Activated naive CD8-positive, alpha-beta T cell treated with anti-CD3 and anti-CD28 coated beads for 36 hours (primary cell): Measurements from ENCODE around the gene KIF13A. TPM values are rescaled to one million over a fixed set of nuclear protein-coding genes. Genes with fewer than 3 reads are reported as not detected.
A peak's percentile ranks its signal among the peaks of the same experiment; 100 is the strongest.
"Not testable (repeated sequence)": the region's sequence is repeated elsewhere in the genome, so short reads cannot be mapped to it uniquely, and the experiment has no call there.

Experiments used
- DNase-seq: peaks from one replicate; pipeline ENCODE4 v3.0.0; 2021
- H3K27ac Mint-ChIP-seq: one replicate; pipeline ENCODE4 v1.8.0; 2022; ENCODE audit warnings: mild to moderate bottlenecking, moderate library complexity, mixed read lengths
- H3K27me3 Mint-ChIP-seq: one replicate; pipeline ENCODE4 v1.8.0; 2022; ENCODE audit warnings: mild to moderate bottlenecking, mixed read lengths
- H3K36me3 Mint-ChIP-seq: one replicate; pipeline ENCODE4 v1.8.0; 2021; ENCODE audit warnings: mild to moderate bottlenecking, mixed read lengths
- H3K4me1 Mint-ChIP-seq: one replicate; pipeline ENCODE4 v1.8.0; 2021; ENCODE audit warnings: mixed read lengths
- H3K4me3 Mint-ChIP-seq: one replicate; pipeline ENCODE4 v1.8.0; 2022; ENCODE audit warnings: mild to moderate bottlenecking, moderate library complexity, mixed read lengths
- H3K9me3 Mint-ChIP-seq: one replicate; pipeline ENCODE4 v1.8.0; 2022; ENCODE audit warnings: mixed read lengths
- total RNA-seq, 2 experiments: library from RNA; stranded (reverse); gene quantifications; one replicate each; pipeline ENCODE4 v1.2.3, GENCODE V29; 2021

Gene KIF13A
- total RNA-seq, 2 experiments from 2014 or later, result not detected

GRCh38 chr6:17935188-17936149 lies 52.0 kb downstream of the KIF13A start:
- Mint-ChIP-seq H3K27me3 (peaks cover 19% of the 10 kb centered on the region), H3K27ac (no peak overlapping the region)

GRCh38 chr6:17933716-17934115 lies 53.7 kb downstream of the KIF13A start:
- Mint-ChIP-seq H3K4me3 (no peak overlapping the region), H3K9me3 (no peaks in the 10 kb centered on the region), H3K27me3 (peaks cover 15% of the 10 kb centered on the region), H3K36me3 (no peaks in the 10 kb centered on the region), H3K4me1 (no peaks in the 10 kb centered on the region), H3K27ac (no peak overlapping the region)
- DNase-seq, result no peak

More at GRCh38 chr6:17935188-17936149, 52.0 kb downstream of the KIF13A start:
- DNase-seq, result no peak
- H3K36me3 Mint-ChIP-seq, result no peaks in the 10 kb centered on the region
- peaks cover 2% of the 10 kb centered on the region for H3K9me3 Mint-ChIP-seq
- H3K4me1 Mint-ChIP-seq, result no peaks in the 10 kb centered on the region
- no peak overlapping the region for H3K4me3 Mint-ChIP-seq

- Mint-ChIP-seq H3K4me3 (no peak overlapping the region), H3K4me1 (no peaks in the 10 kb centered on the region), H3K27ac (no peak overlapping the region), H3K36me3 (no peaks in the 10 kb centered on the region), H3K27me3 (peaks cover 18% of the 10 kb centered on the region), H3K9me3 (no peaks in the 10 kb centered on the region)
- no peak for DNase-seq
These were observed 55.0 kb downstream of the KIF13A start for GRCh38 chr6:17932330-17932852.

- Mint-ChIP-seq H3K27me3 (peaks cover 21% of the 10 kb centered on the region), H3K36me3 (no peaks in the 10 kb centered on the region), H3K4me3 (no peak overlapping the region), H3K27ac (no peak overlapping the region), H3K4me1 (no peaks in the 10 kb centered on the region), H3K9me3 (no peaks in the 10 kb centered on the region)
- DNase-seq, result no peak
These were observed 56.2 kb downstream of the KIF13A start for GRCh38 chr6:17931227-17931626.

- H3K9me3 Mint-ChIP-seq, result no peaks in the 10 kb centered on the region
- H3K36me3 Mint-ChIP-seq, result no peaks in the 10 kb centered on the region
- peaks cover 20% of the 10 kb centered on the region for H3K27me3 Mint-ChIP-seq
- H3K27ac Mint-ChIP-seq, result no peak overlapping the region
- DNase-seq, result no peak
- H3K4me1 Mint-ChIP-seq, result no peaks in the 10 kb centered on the region
- H3K4me3 Mint-ChIP-seq, result no peak overlapping the region
These were observed 57.0 kb downstream of the KIF13A start for GRCh38 chr6:17930321-17930993.

GRCh38 chr6:17928514-17929430 lies 58.7 kb downstream of the KIF13A start:
- Mint-ChIP-seq H3K9me3 (no peaks in the 10 kb centered on the region), H3K4me3 (no peak overlapping the region), H3K27me3 (peaks cover 9% of the 10 kb centered on the region), H3K4me1 (no peaks in the 10 kb centered on the region), H3K27ac (no peak overlapping the region), H3K36me3 (no peaks in the 10 kb centered on the region)
- no peak for DNase-seq

DNA sequence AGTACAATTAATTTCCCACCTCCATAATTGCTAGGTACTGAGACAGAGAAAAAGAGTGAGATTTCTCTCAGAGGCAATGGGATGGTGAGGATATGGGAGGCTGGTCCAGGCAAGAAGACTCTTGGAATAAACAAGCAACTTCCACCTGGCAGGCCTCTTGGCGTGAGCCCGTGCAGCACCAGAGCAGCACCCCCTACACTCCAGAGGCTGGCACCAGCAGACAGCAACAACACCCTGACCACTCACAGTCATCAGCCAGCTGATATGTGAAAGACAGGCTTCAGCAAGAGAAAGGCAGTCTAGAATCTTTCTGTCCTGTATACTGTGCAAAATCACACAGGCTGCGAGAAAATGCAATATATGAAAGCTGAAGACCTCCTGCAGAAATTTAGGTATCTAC lies 59.7 kb downstream of the KIF13A start:
- no peak for DNase-seq
- Mint-ChIP-seq H3K27ac (no peak overlapping the region), H3K27me3 (peaks cover 13% of the 10 kb centered on the region), H3K9me3 (no peaks in the 10 kb centered on the region), H3K4me1 (no peaks in the 10 kb centered on the region), H3K36me3 (no peaks in the 10 kb centered on the region), H3K4me3 (no peak overlapping the region)

DNA sequence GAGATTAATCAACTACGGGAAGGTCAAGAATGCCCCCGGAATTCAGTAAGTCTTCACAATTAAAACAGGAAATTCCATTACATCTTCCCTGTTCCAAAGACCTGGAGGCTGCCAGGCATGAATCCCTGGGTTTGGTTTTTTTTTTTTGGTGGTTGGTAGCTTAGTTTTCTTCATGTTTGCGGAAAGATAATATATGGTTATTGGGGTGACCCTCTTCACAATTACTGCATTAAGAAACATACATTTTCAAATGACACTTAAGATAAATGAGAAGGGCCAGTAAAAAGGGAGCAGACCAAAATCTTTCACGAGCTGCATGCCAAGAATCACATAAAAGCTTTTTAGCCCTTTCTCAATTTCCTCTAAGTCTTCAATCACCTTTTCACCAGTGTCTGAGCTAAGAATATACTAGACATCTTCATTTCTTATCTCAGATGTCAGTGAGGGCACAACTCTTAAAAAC lies 64.0 kb downstream of the KIF13A start:
- Mint-ChIP-seq H3K27ac (no peak overlapping the region), H3K4me1 (no peaks in the 10 kb centered on the region), H3K4me3 (no peak overlapping the region), H3K9me3 (no peaks in the 10 kb centered on the region), H3K36me3 (no peaks in the 10 kb centered on the region), H3K27me3 (peaks cover 16% of the 10 kb centered on the region)
- DNase-seq, result no peak

GRCh38 chr6:17921454-17921853 lies 66.0 kb downstream of the KIF13A start:
- no peak for DNase-seq
- peaks cover 10% of the 10 kb centered on the region for H3K27me3 Mint-ChIP-seq
- no peak overlapping the region for H3K4me3 Mint-ChIP-seq
- no peaks in the 10 kb centered on the region for H3K9me3 Mint-ChIP-seq
- H3K36me3 Mint-ChIP-seq, result no peaks in the 10 kb centered on the region
- no peaks in the 10 kb centered on the region for H3K4me1 Mint-ChIP-seq
- no peak overlapping the region for H3K27ac Mint-ChIP-seq

DNA sequence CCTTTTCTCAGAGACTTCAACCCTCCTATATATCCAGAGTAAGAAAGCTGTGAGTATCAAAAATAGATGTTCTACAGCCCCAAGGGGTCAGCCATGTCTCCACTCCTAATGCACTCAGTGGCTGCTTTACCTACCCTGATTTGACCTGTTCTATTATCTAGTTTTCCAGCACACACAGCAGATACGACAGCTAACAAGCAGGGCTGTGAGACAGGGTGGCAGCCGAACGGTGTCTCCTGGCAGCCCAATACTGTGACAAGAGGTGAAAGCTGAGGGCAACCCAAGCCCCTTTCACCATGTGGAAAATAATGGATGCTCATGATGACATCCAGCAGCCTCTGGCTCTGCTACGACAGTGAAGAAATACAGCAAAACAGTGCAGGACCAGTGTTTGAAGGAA lies 67.9 kb downstream of the KIF13A start:
- DNase-seq, result no peak
- H3K4me3 Mint-ChIP-seq, result no peak overlapping the region
- no peaks in the 10 kb centered on the region for H3K36me3 Mint-ChIP-seq
- no peaks in the 10 kb centered on the region for H3K4me1 Mint-ChIP-seq
- no peak overlapping the region for H3K27ac Mint-ChIP-seq
- no peaks in the 10 kb centered on the region for H3K9me3 Mint-ChIP-seq
- peaks cover 7% of the 10 kb centered on the region for H3K27me3 Mint-ChIP-seq

DNA sequence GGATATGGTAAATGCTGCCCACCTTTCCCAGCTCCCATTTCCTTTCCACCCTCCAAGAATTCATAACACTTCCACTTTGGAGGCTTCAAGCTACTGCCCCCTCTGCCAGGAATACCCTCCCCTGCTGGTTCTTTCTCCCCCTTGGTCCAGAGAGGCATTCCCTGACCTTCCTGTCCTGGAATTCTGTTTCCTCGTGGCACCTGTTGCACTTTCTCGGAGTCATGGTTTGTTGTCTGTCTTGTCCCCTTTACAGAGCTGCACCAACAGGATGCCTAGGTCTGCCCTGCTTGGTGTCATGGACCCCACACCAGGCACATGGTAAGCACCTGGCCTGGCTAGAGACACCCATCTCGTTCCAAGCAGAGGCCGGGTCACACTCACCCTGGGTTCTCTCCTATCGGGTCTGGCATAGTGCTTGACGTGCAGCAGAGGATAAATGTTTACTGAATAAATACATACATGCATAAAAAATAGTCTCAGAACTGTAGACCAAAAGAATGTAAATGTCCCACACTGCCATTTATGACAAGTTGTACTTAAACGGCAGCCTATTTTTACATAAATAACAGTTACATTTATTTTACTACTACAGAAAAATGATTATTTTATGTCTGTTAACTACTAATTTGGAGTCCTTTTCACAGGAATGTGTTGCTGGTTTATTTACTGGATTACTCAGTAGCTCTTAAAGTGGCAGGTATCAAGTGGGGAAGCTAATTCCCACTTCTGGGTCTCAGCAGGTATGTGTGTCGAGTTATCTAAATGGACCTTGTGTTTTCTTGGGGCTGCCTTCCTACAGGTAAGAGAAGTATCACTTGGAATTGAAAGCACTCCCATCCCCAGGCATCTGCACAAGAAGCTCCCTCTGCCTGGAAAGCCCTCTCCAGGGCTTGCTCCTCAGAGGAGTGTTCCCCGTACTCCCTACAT lies 69.3 kb downstream of the KIF13A start:
- no peak for DNase-seq
- Mint-ChIP-seq H3K9me3 (no peaks in the 10 kb centered on the region), H3K36me3 (no peaks in the 10 kb centered on the region), H3K4me3 (peak overlapping the region; percentile 11), H3K27me3 (peaks cover 4% of the 10 kb centered on the region), H3K27ac (no peak overlapping the region), H3K4me1 (no peaks in the 10 kb centered on the region)

- Mint-ChIP-seq H3K4me1 (peaks cover 3% of the 10 kb centered on the region), H3K36me3 (no peaks in the 10 kb centered on the region), H3K27ac (no peak overlapping the region), H3K27me3 (no peaks in the 10 kb centered on the region), H3K9me3 (no peaks in the 10 kb centered on the region), H3K4me3 (no peak overlapping the region)
- no peak for DNase-seq
These were observed 72.8 kb downstream of the KIF13A start for GRCh38 chr6:17914651-17915050.

DNA sequence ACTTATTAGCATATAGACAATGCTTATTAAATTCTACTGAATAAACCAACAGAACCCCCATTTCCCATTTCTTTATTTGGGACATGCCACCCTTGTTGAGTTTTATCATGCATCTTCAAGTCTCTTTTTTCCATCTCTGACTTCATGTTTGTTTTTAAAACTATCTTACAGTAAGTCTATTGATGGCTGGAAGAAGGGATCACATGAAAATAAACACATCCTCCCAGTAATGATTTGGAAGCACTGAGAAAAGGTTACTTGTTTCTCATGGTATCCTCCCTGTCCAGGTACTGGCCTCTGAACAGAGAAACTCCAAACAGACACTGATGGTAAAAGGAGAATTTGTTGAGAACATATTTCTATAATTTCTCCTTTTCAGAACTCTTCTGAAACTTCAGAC lies 74.9 kb downstream of the KIF13A start:
- no peak overlapping the region for H3K27ac Mint-ChIP-seq
- H3K36me3 Mint-ChIP-seq, result no peaks in the 10 kb centered on the region
- peaks cover 3% of the 10 kb centered on the region for H3K9me3 Mint-ChIP-seq
- no peak for DNase-seq
- no peak overlapping the region for H3K4me3 Mint-ChIP-seq
- H3K27me3 Mint-ChIP-seq, result peaks cover 6% of the 10 kb centered on the region
- H3K4me1 Mint-ChIP-seq, result peaks cover 9% of the 10 kb centered on the region

- DNase-seq, H3K4me3 Mint-ChIP-seq, H3K27ac Mint-ChIP-seq, H3K36me3 Mint-ChIP-seq, H3K9me3 Mint-ChIP-seq: not testable (repeated sequence)
- H3K4me1 Mint-ChIP-seq, result peaks cover 12% of the 10 kb centered on the region
- peaks cover 12% of the 10 kb centered on the region for H3K27me3 Mint-ChIP-seq
These were observed 75.8 kb downstream of the KIF13A start for GRCh38 chr6:17911656-17912055.
